K562 (cell line): Measurements from ENCODE around the gene ARHGAP15.

ENCODE experiments used
- ETS1 ChIP-seq: conservative IDR thresholded peaks from 2 replicates; pipeline ENCODE4 v1.6.1; 2011; ENCODE audit warnings: low read depth, mild to moderate bottlenecking, low read length; ENCODE audit not compliant: control insufficient read depth
- MAZ ChIP-seq, 2 experiments: fragments of 450-650 bp in 1 of 2; sonication (generic) in 1 of 2; formaldehyde crosslinking; IDR thresholded peaks in 1 of 2; conservative IDR thresholded peaks in 1 of 2; 2 replicates each; pipeline versions ENCODE4 v1.4.0 to v1.5.0; 2020; ENCODE audit warnings: mild to moderate bottlenecking in 1 of 2, missing genetic modification reagents in 1 of 2
- POLR2AphosphoS5 ChIP-seq: IDR thresholded peaks from 2 replicates; pipeline ENCODE4 v1.6.1; 2011; ENCODE audit warnings: mild to moderate bottlenecking, low read depth, low read length, moderate library complexity; ENCODE audit not compliant: control insufficient read depth, insufficient read depth
- PPARD ChIP-seq: fragments of 250-450 bp; sonication (Bioruptor Pico); IDR thresholded peaks from 2 replicates; pipeline ENCODE4 v1.8.0; 2022; ENCODE audit warnings: inconsistent platforms, mild to moderate bottlenecking, moderate library complexity
- ZNF232 ChIP-seq: sonication (generic); formaldehyde crosslinking; IDR thresholded peaks from 2 replicates; pipeline ENCODE4 v1.8.0; 2022; ENCODE audit warnings: mild to moderate bottlenecking, missing genetic modification reagents
- TF ChIP-seq, protein P1 (sequence below): fragments of 250-450 bp; sonication (Bioruptor Pico); IDR thresholded peaks from 2 replicates; pipeline ENCODE4 v1.5.0; 2021

DNA sequence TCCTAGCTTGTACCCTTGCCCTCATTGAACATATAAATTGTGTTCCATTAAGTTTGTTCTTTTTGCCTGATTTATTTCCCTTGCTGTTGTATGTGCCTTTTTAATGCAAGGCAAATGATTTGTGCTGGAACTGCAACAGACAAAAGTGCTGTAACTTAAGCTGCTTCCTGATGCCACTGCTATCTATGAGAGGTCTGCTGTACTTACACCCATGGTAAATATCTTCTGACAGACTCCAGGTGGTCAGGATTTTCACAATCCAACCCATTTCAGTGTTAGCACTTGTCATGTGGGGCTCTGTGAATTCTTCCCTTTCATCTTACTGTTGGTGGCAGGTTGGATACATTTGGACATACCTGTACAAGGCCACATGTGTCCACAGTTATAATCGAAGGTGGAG lies 63.5 kb downstream of the ARHGAP15 start:
- TF ChIP-seq MAZ (CRISPR knock-in tag; conservative IDR thresholded peaks at IDR 0.05 in 1 of 2, IDR thresholded peaks at IDR 0.05 in 1 of 2) (no peak), POLR2AphosphoS5 (no peak), PPARD (CRISPR knock-in tag) (no peak), ETS1 (no peak), ZNF232 (CRISPR knock-in tag) (no peak)
- TF ChIP-seq, protein P1, sequence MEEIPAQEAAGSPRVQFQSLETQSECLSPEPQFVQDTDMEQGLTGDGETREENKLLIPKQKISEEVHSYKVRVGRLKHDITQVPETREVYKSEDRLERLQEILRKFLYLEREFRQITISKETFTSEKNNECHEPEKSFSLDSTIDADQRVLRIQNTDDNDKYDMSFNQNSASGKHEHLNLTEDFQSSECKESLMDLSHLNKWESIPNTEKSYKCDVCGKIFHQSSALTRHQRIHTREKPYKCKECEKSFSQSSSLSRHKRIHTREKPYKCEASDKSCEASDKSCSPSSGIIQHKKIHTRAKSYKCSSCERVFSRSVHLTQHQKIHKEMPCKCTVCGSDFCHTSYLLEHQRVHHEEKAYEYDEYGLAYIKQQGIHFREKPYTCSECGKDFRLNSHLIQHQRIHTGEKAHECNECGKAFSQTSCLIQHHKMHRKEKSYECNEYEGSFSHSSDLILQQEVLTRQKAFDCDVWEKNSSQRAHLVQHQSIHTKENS (CRISPR knock-in tag) = no peak
